ENCODE data around the gene ABCB7.

GRCh38 chrX:75106772-75107171 lies 49.3 kb downstream of the ABCB7 start:
- TF ChIP-seq EP300 (IDR thresholded peaks at IDR 0.05; ENCODE audit: borderline replicate concordance): no peak
- no peak for TF ChIP-seq TAF1 (IDR thresholded peaks at IDR 0.05; ENCODE audit: low read depth)
- TF ChIP-seq USF1 (IDR thresholded peaks at IDR 0.05): no peak
- TF ChIP-seq YY1 (IDR thresholded peaks at IDR 0.05; ENCODE audit: low read depth): no peak
- no peak for TF ChIP-seq MAX (IDR thresholded peaks at IDR 0.05)
- no peak for TF ChIP-seq FOXM1 (IDR thresholded peaks at IDR 0.05; ENCODE audit: borderline replicate concordance, low read depth)
- no peak for TF ChIP-seq RAD21 (IDR thresholded peaks at IDR 0.05; ENCODE audit: low read depth)
- no peak for TF ChIP-seq ZBTB7A (IDR thresholded peaks at IDR 0.05; ENCODE audit: low read depth)
- no peak for TF ChIP-seq TCF12 (IDR thresholded peaks at IDR 0.05; ENCODE audit: low read depth)
- no peak for TF ChIP-seq REST (IDR thresholded peaks at IDR 0.05; ENCODE audit: low read depth)
- TF ChIP-seq CREB1 (IDR thresholded peaks at IDR 0.05; ENCODE audit: low read depth): no peak
- no peak for TF ChIP-seq EGR1 (IDR thresholded peaks at IDR 0.05)
